8988T (cell line): Measurements from ENCODE around the gene CBX6.
A peak's percentile ranks its signal among the peaks of the same experiment; 100 is the strongest.
"Not testable (repeated sequence)": the region's sequence is repeated elsewhere in the genome, so short reads cannot be mapped to it uniquely, and the experiment has no call there.

ENCODE experiments used
- DNase-seq: peaks from one replicate; pipeline ENCODE4 v3.0.0; 2011

Gene CBX6

DNA sequence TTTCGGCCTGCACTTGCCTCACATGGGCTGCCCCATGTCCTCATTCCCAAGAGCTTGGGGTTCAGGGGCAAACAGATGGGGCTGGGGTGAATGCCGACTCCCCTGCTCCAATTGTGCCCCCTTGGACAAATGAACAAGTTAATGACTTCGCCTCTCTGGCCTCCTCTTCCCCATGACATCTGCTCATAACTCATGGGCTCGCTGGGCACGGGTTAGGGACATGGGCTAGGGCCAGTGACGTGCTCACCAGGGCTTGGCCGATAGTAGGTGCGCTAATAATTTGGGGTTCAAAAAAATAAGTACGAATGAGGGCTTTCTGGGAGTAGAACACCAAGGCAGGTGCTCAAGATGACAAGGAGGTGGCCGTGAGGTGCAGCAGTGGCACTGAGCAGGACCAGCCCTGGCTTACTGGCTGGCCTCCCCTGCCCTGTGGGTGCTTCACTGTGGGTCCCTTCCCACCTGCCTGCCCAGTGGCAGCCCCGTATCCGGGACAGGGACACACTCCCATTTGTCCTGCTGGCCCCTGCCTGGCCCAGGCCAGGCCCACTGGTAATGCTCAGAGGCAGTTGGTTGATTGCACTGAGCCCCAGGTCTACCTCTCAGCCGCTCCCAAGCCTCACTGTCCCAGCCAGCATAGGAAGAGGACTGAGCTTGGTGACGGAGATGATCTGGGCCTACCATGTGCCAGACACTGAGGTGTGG is 12.3 kb downstream of the CBX6 start:
- no peak for DNase-seq

DNA sequence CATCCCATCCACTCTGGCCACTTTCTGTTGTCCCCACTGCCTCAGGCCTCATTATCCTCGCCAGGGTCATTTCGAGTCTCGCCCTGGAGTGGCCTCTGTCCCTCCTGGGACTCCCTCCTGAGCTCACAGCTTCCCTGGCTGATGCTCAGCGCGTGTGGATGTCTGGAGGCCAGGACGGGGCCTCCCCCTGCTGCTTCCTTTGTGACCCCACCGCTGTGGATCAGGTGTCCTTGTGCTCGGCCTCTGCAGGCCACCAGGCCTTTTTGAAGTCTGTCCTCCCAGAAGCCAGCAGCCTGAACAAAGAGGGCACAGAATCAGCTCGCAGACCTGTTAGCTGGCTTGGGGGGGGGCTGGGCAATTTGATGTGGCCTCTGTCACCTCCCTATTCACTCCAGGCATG is 13.5 kb downstream of the CBX6 start:
- DNase-seq, result no peak

- not testable (repeated sequence) for DNase-seq
These were observed 17.5 kb downstream of the CBX6 start for GRCh38 chr22:38854476-38854875.

DNA sequence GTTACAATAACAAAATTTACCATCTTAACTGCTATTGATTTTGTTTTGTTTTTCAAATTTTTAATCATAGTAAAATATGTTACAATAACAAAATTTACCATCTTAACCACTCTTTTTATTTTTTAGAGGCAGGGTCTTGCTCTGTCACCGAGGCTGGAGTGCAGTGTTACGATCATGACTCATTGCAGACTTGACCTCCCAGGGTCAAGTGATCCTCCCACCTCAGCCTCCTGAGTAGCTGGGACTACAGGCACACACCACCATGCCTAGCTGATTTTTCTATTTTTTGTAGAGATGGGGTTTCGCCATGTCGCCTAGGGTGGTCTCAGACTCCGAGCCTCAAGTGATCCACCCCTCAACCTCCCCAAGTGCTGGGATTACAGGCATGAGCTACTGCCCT is 18.1 kb downstream of the CBX6 start:
- not testable (repeated sequence) for DNase-seq

GRCh38 chr22:38853196-38853651 is 18.8 kb downstream of the CBX6 start:
- DNase-seq, result no peak

DNA sequence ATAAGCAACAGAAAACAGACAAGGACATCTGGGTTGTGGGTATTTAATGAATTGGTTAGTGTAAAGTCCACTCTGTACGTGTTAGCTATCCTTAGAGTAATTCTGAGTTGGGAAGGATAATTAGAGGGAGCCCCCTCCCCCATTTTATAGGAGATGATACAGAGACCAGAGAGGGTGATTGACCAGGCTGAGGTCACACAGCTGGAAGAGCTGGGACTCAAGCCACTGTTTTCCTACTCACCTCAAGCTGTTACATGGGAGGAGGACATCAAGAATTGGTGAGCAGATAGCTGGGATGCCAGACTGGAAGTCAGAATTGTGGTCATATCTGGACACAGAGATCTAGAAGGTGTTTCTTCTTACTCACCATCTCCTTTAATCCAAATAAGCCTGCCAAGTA is 19.5 kb downstream of the CBX6 start:
- no peak for DNase-seq

DNA sequence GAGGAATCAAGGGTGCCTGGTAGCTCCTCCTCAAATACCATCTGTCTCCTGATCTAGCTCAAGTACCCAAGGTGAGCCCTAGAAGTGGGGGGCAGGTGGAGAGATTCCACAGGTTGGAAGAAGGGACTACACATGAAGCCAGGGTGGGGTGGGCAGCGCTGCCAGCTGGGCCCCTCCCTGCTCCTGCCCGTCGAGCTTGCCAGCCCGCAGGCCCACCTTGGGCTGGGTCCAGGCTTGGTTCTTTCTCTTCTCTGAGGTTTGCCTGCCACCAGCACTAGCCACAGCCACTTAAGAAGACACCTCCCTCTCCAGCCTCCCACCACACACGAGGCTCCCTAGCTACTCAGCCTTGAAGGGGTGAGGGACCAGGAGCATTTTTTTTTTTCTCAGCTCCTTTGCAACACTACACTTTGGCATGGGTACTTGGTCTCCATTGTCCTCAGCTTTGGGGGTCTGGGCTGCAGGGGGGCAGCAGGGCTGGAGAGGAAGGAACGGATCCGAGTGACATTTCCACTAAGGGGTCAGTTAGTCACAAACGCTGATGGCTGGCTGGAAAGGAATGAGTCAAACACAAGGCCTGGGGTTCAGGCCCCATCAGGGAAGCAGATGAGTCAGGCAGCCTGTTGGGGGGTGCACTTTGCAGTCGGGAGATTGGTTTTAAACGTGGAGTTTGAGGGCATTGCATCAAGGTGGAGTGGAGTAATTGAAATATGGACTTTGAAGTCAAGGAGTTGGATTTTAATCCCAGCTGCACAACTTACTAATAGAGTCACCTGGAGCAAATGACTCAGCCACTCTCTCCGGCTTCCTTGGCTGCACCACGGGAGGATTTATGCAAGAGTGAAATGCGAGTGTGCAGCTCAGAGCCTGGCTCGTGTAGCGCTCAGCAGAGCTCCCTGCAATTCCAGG is 20.8 kb downstream of the CBX6 start:
- DNase-seq, result no peak

DNA sequence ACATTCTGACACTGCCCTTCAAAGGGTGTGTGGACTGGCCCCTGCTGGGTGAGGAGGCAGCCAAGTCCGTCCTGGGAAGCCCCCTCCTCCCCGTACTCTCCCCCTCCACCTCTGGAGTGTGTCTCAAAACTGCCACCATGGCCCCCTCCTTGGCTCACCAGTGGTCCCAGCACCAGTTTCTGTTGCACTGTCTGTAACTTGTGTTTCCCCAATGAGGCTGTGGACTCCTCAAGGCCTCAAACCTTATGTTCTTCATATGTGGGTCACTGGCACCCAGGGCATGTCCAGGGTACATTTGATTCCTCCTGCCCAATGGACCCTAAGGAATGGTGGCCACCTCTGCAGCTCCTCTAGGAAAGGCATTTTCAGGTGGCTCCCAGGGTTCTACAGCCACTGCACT is 21.6 kb downstream of the CBX6 start:
- DNase-seq, result no peak

- DNase-seq, result no peak
These were observed 22.2 kb downstream of the CBX6 start for GRCh38 chr22:38849811-38850210.

- no peak for DNase-seq
These were observed 25.6 kb downstream of the CBX6 start for GRCh38 chr22:38846412-38846811.

- no peak for DNase-seq
These were observed 26.8 kb downstream of the CBX6 start for GRCh38 chr22:38845004-38845740.

DNA sequence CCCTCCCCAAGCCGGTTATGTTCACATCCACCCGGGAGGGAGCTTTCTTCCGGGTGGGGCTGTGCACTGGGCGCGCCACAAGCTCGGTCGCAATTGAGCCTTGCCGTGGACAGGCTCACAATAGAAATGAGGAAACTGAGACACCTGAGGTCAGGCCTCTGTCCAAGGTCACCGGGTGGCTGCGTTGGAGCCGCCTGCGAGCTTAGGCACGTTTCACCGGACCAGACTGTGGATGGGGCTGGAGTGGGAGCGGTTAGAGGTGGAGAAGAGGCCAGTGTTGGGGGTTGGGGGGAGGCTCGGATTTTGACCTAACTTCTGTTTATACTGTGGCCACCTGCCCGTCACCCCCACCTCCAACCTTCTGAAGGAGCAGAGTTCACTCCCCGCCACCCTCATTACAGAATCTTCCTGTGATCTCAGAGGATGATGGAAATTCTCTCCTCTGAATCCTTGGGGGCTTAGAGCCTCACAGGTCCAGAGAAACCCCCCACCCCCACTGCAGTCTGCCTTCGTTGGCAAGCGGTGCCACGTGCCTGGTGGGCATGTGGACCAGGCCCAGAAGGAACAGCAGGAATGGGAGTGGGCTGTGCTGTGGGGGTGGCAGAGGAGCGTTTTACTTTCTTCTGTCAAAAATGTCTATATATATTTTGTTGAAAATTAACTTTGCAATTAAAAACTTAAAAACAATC is 27.6 kb downstream of the CBX6 start:
- DNase-seq, result no peak

GRCh38 chr22:38843657-38844314 is 28.2 kb downstream of the CBX6 start, which contains the start of gene NPTXR:
TSS of gene NPTXR (minus strand) at chr22:38844028.
- peak; percentile 79 for DNase-seq

DNA sequence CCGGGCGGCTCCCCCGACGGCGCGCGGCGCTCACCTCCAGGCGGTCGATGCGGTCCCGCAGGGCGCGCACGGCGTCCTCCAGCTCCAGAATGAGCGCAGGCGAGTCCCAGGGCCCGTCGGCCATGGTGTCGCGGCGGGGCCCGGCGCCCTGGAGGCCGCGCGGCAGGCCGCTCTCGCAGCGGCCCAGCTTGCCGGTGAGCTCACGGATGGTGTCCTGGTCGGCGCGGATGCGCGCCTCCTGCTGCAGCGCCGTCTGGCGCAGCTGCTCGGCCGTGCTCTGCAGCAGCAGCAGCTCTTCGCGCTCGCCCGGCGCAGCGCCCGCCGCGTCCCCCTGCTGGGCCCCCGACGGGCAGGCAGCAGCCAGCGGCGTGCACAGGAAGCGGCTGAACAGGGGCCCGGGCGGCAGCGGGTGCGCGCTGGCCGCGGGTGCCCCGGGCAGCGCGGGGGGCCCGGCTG is 28.8 kb downstream of the CBX6 start:
- peak; percentile 91 for DNase-seq

DNA sequence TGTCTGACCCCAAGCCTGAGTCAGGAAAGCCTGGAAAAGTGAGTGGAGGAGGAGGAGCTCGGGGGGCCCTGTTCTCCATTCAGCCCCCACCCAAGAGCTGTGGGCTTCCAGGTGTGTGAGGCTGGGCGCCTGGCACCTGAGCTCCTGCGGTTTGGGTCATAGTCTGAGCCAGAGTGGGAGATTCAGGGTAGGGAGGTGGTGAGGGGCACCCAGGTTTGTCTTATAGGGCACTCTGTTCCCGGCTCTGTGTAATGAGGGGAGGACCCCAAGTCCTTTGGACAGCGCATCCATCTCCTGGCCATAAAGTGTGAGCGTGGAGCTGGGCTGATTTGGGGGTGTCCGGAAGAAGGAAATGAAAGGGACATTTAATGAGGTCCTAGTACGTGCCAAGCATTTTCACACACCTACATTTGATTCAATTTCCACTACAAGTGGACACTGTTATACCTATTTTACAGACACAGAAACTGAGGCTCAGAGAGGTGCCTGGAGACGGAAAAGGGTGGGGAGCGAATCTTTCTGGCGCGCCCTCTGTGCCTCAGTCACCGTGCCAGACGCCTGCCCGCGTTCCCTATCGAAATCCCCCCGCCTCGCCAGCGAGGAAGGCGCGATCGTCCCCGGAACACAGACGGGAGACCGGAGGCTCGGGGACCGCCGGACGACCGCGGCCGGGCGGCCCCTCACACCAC is 29.4 kb downstream of the CBX6 start:
- no peak for DNase-seq

DNA sequence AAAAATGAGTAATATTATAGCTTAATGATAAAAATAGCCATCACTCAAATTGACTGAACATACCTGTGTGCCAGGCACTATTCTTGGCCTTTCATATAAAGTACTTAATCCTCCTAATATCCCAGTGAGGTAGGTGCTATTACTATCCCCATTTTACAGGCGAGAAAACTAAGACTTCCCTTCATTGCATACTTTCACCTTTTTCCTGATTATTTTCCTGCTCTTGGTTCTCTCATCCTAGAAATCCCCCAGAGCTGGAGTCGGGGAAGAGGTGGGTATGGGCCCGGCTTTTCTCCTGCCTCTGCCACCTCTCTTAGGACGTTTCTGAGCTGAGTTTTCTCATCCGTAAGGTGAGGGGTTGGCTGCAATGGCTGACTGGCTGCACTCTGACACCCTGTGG is 30.4 kb downstream of the CBX6 start:
- no peak for DNase-seq

DNA sequence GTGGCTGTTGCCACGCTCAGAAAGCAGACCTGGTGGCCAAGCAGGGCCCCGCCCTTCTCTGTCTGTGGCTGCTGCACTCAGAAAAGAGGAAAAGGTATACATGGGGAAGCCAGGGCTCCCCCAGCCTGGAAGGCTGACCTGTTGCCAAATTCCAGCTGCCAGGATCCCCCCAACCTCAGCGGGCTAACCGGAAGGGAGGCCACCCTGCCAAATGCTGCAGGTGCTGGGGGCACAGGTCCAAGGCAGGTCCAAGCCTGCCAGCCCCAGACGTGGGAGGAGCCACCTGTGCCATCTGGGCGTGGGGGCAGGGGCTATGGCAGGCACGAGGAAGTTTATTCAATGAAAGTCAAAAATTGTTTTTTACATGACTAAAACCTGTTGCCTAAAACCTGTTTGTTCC is 30.8 kb downstream of the CBX6 start:
- no peak for DNase-seq

DNA sequence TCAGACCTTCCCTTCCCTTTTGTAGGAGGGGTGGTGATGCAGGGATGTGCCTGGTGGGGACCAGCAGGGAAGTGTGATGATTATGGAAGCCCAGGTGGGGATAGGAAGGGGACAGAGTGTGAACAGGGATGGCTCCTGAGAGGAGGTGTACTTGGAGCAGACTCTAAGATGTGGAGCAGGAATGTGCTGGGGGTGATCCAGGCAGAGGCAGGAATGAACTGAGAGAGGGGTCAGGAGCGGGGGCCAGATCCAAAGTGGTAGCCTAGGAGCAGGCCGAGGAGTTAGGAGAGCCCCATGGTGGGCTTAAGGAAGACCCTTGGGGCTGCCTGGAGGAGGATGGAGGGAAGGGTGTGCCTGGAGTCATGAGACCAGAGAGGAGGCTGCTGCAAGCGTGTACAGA is 31.9 kb downstream of the CBX6 start:
- no peak for DNase-seq

GRCh38 chr22:38839686-38840085 is 32.3 kb downstream of the CBX6 start:
- no peak for DNase-seq

DNA sequence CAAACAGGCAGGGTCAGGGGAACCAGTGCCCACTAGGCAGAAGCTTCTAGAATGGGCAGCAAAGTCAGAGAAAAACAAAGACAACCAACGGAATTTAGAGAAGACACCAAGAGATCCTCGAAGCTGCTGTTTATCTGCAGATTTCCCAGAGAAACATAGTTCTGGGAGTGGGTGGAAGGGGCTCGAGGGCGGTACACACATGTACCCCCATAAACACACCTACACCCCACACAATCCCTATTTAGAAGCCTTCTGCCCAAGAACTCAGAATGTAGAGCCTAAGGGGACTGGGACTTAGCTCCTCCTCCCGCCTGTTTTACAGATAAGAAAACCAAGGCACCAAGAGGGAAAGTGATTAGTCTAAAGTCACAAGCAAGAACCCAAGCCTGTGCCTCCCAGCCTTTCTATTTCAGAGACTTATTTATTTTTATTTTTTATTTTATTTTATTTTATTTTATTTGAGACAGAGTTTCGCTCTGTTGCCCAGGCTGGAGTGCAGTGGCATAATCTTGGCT is 34.5 kb downstream of the CBX6 start:
- DNase-seq, result no peak

DNA sequence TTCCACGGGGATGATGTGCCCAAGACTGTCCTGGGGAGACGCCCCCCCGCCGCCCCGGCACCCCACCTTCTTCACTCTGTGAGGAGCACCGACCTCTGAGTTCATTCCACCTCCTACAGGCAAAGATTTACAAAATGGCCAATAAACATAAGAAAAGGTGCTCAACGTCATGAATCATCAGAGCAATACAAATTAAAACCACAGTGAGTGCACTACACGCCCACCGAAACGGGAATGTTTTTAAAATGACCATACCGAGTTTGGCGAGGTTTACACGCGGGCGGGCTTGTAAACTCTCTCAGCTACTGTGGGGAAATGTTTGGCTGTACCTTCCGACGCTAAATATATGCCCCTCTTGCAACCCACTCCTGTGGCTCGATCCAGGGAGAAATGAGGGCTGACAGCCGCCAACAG is 36.1 kb downstream of the CBX6 start:
- DNase-seq, result no peak
